ENCODE results near the gene TAX1BP1. TPM values are rescaled to one million over a fixed set of nuclear protein-coding genes. Genes with fewer than 3 reads are reported as not detected.

TAX1BP1 gene
- total and polyA plus RNA-seq, 4 donors, result 35.7 to 57.1 (median 52.9) TPM

- H3K36me3 ChIP-seq (ENCODE audit: control insufficient read depth in 4 of 4, insufficient read depth in 3 of 4, low read depth in 1 of 4, low read length in 3 of 4), result peaks cover 0 to 2% (median 0%) of the 10 kb centered on the region in 4 donors
- H3K9me3 ChIP-seq (ENCODE audit: control insufficient read depth in 4 of 4, low read length in 3 of 4), result no peaks in the 10 kb centered on the region
- no peak overlapping the region for H3K27ac ChIP-seq (ENCODE audit: low read depth in 1 of 2, low read length in 2 of 2)
- H3K4me1 ChIP-seq (ENCODE audit: control insufficient read depth in 4 of 4, insufficient read depth in 4 of 4, low read length in 3 of 4), result no peaks in the 10 kb centered on the region
- DNase-seq (ENCODE audit: low spot score), result no peak
- TF ChIP-seq GABPA (IDR thresholded peaks at IDR 0.05 in 1 of 2, conservative IDR thresholded peaks at IDR 0.05 in 1 of 2) (no peak), CTCF (IDR thresholded peaks at IDR 0.05; ENCODE audit: low read depth, low read length, missing input control) (no peak), REST (IDR thresholded peaks at IDR 0.05) (no peak), RXRA (IDR thresholded peaks at IDR 0.05) (no peak)
- 86% methylated on average over 6 of the region's 6 CpGs for WGBS
- H3K9ac ChIP-seq (ENCODE audit: low read depth in 1 of 2, low read length in 2 of 2), result no peak overlapping the region
- no peak overlapping the region for H3K4me3 ChIP-seq (ENCODE audit: low read depth in 1 of 3, low read length in 3 of 3)
- H3K27me3 ChIP-seq (ENCODE audit: control insufficient read depth in 4 of 4, insufficient read depth in 4 of 4, low read length in 3 of 4), result no peaks in the 10 kb centered on the region
These were observed 120.8 kb downstream of the TAX1BP1 start for GRCh38 chr7:27860800-27861199.

GRCh38 chr7:27861747-27862146 is 121.8 kb downstream of the TAX1BP1 start:
- Histone ChIP-seq H3K27ac (ENCODE audit: low read depth in 1 of 2, low read length in 2 of 2) (no peak overlapping the region), H3K4me3 (ENCODE audit: low read depth in 1 of 3, low read length in 3 of 3) (no peak overlapping the region)
- WGBS, result 94% methylated on average over 3 of the region's 3 CpGs

More at GRCh38 chr7:27861747-27862146, 121.8 kb downstream of the TAX1BP1 start:
- no peak overlapping the region for H3K9ac ChIP-seq (ENCODE audit: low read depth in 1 of 2, low read length in 2 of 2)
- no peak for DNase-seq (ENCODE audit: low spot score)
- H3K27me3 ChIP-seq (ENCODE audit: control insufficient read depth in 4 of 4, insufficient read depth in 4 of 4, low read length in 3 of 4), result no peaks in the 10 kb centered on the region
- peaks cover 0 to 2% (median 0%) of the 10 kb centered on the region in 4 donors for H3K36me3 ChIP-seq (ENCODE audit: control insufficient read depth in 4 of 4, insufficient read depth in 3 of 4, low read depth in 1 of 4, low read length in 3 of 4)
- H3K9me3 ChIP-seq (ENCODE audit: control insufficient read depth in 4 of 4, low read length in 3 of 4), result no peaks in the 10 kb centered on the region
- TF ChIP-seq ATF3 (IDR thresholded peaks at IDR 0.05) (no peak), YY1 (IDR thresholded peaks at IDR 0.05) (no peak), EGR1 (IDR thresholded peaks at IDR 0.05; ENCODE audit: low read depth in 2 of 2) (no peak), CTCF (IDR thresholded peaks at IDR 0.05; ENCODE audit: low read depth, low read length, missing input control) (no peak), REST (IDR thresholded peaks at IDR 0.05) (no peak), GABPA (IDR thresholded peaks at IDR 0.05 in 1 of 2, conservative IDR thresholded peaks at IDR 0.05 in 1 of 2) (no peak), MAX (IDR thresholded peaks at IDR 0.05) (no peak), ZBTB33 (IDR thresholded peaks at IDR 0.05) (no peak), NR2F2 (IDR thresholded peaks at IDR 0.05) (no peak), FOXA1 (IDR thresholded peaks at IDR 0.05) (no peak), RAD21 (IDR thresholded peaks at IDR 0.05) (no peak), FOXA2 (IDR thresholded peaks at IDR 0.05) (no peak), HNF4G (IDR thresholded peaks at IDR 0.05) (no peak), RXRA (IDR thresholded peaks at IDR 0.05) (no peak), HNF4A (conservative IDR thresholded peaks at IDR 0.05) (no peak), SP1 (IDR thresholded peaks at IDR 0.05) (no peak), JUND (IDR thresholded peaks at IDR 0.05) (no peak)
- H3K4me1 ChIP-seq (ENCODE audit: control insufficient read depth in 4 of 4, insufficient read depth in 4 of 4, low read length in 3 of 4), result no peaks in the 10 kb centered on the region

All from liver (tissue), 9 donors.